AG04449 (cell line): ENCODE data around the gene TYRP1.

ENCODE experiments used
- CTCF ChIA-PET: fragments of 350-600 bp; formaldehyde crosslinking; extraction: SDS; loops from one replicate; lab custom pipeline; 2021; ENCODE audit warnings: antibody characterized with exemption; lab: Yijun Ruan, JAX
- POLR2A ChIA-PET: fragments of 400-600, 350-600 bp; formaldehyde crosslinking; extraction: SDS; loops from one replicate; lab custom pipeline; 2020; ENCODE audit warnings: antibody characterized with exemption, inconsistent platforms; lab: Yijun Ruan, JAX
- DNase-seq: peaks from one replicate; pipeline ENCODE4 v3.0.0-alpha.2; 2010; ENCODE audit warnings: low read depth, low spot score
- H3K4me3 ChIP-seq: 2 replicates; pipeline ENCODE4 v1.5.1; 2011; ENCODE audit warnings: low read depth, mild to moderate bottlenecking, control low read depth, low read length
- CTCF ChIP-seq: IDR thresholded peaks from one replicate; pipeline ENCODE4 v1.5.1; 2011; ENCODE audit warnings: mild to moderate bottlenecking, moderate library complexity, low read length, control low read depth, inconsistent platforms; ENCODE audit not compliant: insufficient read depth; ENCODE audit errors: missing control alignments

TYRP1 gene

GRCh38 chr9:12730198-12730597 lies 37.0 kb downstream of the TYRP1 start:
- TF ChIP-seq CTCF, result no peak
- CTCF ChIA-PET, result interaction anchor here (1.4 to 15.8 kb wide), 3 partner anchors 10 to 359 kb away, joined by 8 to 255 read pairs (median 25); no protein-coding TSS in a partner anchor
- no peak for DNase-seq
- H3K4me3 ChIP-seq, result no peak overlapping the region
- POLR2A ChIA-PET, result no interaction called here

- POLR2A ChIA-PET, result no interaction called here
- no peak overlapping the region for H3K4me3 ChIP-seq
- CTCF ChIA-PET, result interaction anchor here (15.8 kb wide), 1 partner anchor 158 kb away, joined by 255 read pairs; no protein-coding TSS in a partner anchor
- no peak for DNase-seq
- no peak for TF ChIP-seq CTCF
These were observed 37.7 kb downstream of the TYRP1 start for GRCh38 chr9:12730927-12731326.

DNA sequence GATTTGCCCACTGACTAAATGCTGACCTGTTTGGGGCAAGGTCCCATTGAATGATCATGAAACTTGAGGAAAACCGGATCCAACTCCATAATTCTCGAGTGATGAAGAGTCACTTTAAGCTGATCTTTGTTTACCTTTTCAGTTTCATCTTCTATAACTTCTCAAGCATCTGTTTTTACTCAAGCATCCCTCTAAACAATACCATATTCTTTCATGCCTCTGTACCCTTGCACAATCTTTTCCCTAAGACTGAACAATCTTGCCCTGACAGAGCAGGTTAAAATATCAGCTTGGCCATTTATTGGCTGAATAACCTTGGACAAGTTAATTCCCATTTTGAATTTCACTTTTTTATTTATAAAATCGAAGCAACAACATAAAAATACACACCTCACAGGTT lies 39.8 kb downstream of the TYRP1 start:
- DNase-seq, result no peak
- ChIA-PET POLR2A (no interaction called here), CTCF (interaction anchor here (0.6 to 2.0 kb wide), 3 partner anchors 8 to 152 kb away, joined by 3 to 8 read pairs (median 4); no protein-coding TSS in a partner anchor)
- no peak for TF ChIP-seq CTCF
- H3K4me3 ChIP-seq, result no peak overlapping the region

GRCh38 chr9:12735665-12736064 lies 42.5 kb downstream of the TYRP1 start:
- DNase-seq, result no peak
- CTCF ChIA-PET, result interaction anchor here (1.3 to 2.0 kb wide), 3 partner anchors 10 to 353 kb away, joined by 3 to 7 read pairs (median 3); no protein-coding TSS in a partner anchor
- H3K4me3 ChIP-seq, result no peak overlapping the region
- no peak for TF ChIP-seq CTCF
- POLR2A ChIA-PET, result no interaction called here

DNA sequence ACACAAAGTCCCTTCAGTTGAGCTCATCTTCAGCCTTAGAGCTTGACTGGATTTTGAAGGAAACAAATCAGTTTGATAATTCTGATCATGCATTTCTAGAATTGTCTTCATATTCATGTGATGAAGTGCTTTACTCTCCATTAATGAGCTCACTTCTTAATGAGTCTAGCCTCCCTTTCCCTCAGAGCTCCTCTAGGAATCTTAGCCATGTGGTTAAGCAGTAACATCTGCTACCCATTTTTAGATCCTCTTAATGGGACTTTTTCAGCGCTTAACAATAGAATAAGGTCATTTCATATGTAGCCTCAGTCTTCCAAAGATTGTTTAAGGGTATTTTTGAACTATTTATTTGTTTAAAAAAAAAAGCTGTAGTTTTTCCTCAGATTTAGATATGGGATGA lies 44.7 kb downstream of the TYRP1 start:
- DNase-seq, result no peak
- POLR2A ChIA-PET, result interaction anchor here (1.1 kb wide), 1 partner anchor 38 kb away, joined by 4 read pairs; no protein-coding TSS in a partner anchor
- CTCF ChIA-PET, result interaction anchor here (0.9 to 1.3 kb wide), 4 partner anchors 13 to 147 kb away, joined by 3 to 5 read pairs (median 3); no protein-coding TSS in a partner anchor
- TF ChIP-seq CTCF, result no peak
- no peak overlapping the region for H3K4me3 ChIP-seq

- DNase-seq, result peak; percentile 69
- ChIA-PET POLR2A (no interaction called here), CTCF (interaction anchor here (1.4 to 2.0 kb wide), 3 partner anchors 15 to 144 kb away, joined by 3 to 9 read pairs (median 7); no protein-coding TSS in a partner anchor)
- TF ChIP-seq CTCF, result no peak
- H3K4me3 ChIP-seq, result no peak overlapping the region
These were observed 45.9 kb downstream of the TYRP1 start for GRCh38 chr9:12739014-12739652.
